GM18867 (cell line): Measurements from ENCODE around the gene BPIFB3.

Source experiments
- ATAC-seq: cut with Tn5 transposase; IDR thresholded peaks from one replicate; pipeline ENCODE4 v1.9.1; 2021; ENCODE audit warnings: mild to moderate bottlenecking, moderate library complexity; ENCODE audit not compliant: unreplicated experiment

Gene BPIFB3

DNA sequence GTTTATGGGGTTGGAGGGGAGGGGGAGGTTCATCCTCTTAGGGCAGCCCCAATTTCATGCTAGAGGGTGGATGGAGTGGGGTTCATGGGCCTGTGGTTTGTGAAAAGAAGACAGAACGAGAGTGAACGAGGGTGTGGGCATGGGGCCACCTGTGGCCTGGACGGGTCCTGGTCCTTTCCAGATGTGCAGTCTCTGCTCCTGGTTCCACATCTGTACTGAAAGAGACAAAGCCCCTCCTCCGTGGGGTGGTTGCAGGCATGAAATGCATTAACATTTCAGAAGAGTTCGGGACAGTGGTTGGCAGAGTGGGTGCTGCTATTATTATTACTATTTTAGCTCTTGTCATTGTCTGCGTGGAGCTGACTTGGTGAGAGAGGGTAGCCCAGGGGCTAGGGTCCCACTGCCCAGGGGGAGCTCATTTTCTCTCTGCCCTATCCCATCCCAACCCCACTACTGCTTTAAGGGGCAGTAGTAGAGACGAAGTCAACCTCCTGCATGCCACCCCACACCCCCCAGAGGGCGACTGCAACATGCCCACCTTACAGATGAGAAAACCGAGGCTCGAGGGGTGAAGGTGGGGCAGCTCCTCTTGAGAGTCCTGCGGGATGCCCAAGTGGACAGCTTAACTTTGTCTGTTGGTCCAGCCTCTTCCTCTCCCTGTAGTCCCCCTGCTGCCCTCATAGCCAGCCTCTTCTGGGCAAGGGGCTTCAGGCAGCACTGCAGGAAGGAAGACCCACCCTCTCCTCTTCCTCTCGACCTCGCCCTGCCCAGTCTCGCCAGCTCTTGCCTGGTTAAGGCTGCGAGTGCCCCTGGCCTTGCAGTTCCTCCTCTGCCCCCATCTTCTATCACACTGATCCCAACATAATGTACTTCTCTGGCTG lies 37.8 kb upstream of the BPIFB3 start:
- no peak for ATAC-seq

- no peak for ATAC-seq
Measured at GRCh38 chr20:33016581-33017109, 37.1 kb upstream of the BPIFB3 start.

- no peak for ATAC-seq
Measured at GRCh38 chr20:33017542-33017941, 36.2 kb upstream of the BPIFB3 start.

GRCh38 chr20:33018169-33018931 lies 35.4 kb upstream of the BPIFB3 start:
- no peak for ATAC-seq

DNA sequence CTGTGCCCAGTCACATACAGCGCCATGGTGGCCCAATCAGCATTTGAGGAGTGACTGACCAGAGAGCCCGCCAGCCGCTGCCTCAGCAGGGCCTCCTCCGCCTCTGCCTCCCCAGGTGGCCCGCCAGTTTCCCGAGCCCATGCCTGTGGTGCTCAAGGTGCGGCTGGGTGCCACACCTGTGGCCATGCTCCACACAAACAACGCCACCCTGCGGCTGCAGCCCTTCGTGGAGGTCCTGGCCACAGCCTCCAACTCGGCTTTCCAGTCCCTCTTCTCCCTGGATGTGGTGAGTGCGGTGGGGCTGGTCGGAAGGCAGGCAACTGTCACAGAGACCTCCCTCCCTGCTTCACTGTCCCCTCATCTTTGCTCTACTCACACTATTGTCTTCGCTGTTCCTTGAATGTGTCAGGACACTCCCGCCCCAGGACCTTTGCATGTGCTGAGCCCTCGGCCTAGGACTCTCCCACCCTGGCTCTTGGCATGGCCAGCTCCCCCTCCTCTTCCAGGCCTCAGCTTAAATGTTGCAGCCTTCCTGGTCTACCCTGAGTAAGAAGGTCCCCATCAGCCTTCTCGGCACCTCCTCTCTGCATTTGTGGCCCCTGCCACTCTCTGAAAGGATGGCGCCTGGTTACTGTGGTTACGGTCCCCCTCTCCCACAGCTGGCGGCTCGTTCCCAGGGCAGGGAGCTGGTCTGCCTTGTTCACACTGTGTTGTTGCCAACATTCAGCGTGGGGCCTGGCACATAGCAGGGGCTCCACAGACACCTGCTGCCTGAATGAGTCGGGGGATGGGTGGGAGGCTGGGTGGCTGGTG lies 34.0 kb upstream of the BPIFB3 start:
- ATAC-seq, result no peak

DNA sequence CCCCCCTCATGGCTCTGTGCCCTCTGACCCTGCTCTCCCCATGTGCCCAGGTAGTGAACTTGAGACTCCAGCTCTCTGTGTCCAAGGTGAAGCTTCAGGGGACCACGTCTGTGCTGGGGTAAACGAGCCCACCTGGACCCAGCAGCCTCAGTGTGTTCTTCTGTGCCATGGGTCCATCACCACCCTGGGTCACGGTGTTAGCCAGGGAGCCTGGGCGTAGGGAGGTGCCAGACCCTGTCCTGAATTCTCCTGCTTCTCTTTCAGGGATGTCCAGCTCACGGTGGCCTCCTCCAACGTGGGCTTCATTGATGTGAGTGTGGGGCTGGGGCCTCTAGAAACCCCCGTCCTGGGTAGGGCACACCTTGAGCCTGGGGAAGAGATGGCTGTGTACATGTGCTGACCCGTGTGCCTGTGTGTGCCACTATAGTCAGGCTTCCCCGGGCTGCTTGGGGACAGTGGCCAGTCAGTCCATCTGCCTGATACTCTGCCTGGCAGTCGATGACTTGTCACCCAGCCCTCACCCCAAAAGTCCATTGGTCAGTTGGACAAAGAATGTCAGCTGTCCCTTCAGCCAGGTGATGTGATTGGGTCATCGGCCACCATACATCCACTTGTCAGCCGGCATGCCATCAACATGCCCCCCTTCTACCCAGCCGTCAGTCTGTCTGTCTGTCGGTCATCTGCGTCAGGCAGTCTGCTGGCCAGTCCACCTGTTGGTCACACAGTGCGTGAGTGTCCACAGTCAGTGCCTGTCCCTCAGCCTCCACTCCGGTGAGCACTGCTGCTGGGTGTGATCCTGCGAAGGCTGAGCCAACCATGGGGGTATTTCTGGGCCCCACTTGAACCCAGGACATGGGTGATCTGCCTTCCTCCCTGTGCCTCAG lies 33.2 kb upstream of the BPIFB3 start:
- ATAC-seq, result no peak

DNA sequence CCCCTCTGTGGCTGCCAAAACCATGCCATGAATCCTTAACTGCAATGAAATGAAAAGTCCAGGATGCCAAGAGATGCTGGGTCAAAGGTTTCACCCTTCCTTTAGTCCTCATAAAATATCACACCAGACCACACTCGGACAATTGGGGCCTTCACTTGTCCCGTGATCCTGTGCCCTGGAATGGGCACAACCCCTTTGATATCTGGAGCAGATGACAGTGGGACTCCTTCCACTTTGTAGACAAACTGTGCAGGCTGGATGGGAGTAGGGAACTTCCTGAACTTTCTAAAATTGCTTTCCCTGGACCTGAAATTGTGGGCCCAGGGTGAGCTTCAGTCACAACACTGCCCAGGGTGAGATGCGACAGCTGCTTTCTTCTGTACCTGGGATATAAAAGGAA lies 31.8 kb upstream of the BPIFB3 start:
- ATAC-seq, result no peak

DNA sequence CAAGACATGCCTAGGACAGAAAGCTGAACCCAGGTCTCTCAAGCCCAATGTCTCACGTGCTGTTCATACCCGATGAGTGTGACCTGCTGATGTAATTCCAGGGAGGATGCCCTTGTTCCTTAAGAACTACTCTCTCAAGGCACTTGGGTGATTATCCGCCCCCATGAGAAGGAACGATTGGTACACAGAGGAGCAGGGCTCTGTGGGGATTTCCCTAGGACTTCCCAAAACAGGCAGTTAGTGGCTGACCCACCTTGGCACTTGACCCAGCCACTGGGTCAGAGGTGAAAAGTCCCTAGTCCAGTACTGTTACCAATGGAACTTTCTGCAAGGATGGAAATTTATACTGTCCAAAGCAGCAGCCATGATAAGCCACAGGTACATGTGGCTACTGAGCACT lies 31.4 kb upstream of the BPIFB3 start:
- ATAC-seq, result no peak

- no peak for ATAC-seq
Measured at GRCh38 chr20:33022694-33023438, 30.8 kb upstream of the BPIFB3 start.

- no peak for ATAC-seq
Measured at GRCh38 chr20:33023439-33024242, 30.1 kb upstream of the BPIFB3 start.

GRCh38 chr20:33024243-33024560 lies 29.5 kb upstream of the BPIFB3 start:
- ATAC-seq, result no peak

DNA sequence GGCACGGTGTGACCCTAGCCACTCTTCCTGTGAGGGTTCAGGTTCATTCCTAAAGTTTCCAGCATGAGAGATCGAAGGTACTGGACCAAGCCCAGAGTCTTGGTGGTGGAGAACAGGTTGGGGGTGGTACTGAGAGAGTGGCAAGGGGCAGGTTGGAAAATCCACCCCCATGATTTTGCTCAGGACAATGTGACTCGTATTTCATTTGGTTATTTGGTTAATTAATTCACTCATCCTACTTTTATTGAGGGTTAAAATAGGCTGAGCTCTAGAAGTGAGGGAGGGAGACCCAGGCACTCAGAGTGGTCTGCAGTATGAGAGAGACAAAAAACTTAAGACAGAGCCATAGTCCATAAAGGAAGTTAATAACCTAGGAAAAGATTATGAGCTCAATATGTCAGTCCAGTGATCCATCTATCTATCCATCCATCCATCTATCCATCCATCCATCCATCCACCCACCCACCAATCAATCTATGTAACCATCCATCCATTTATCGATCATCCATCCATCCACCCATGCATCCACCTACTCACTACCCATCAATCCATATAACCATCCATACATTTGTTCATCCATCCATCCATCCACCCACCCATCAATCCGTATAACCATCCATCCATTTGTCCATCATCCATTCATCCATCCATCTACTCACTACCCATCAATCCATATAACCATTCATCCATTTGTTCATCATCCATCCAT lies 28.9 kb upstream of the BPIFB3 start:
- no peak for ATAC-seq

- ATAC-seq, result no peak
Measured at GRCh38 chr20:33025318-33025876, 28.3 kb upstream of the BPIFB3 start.

DNA sequence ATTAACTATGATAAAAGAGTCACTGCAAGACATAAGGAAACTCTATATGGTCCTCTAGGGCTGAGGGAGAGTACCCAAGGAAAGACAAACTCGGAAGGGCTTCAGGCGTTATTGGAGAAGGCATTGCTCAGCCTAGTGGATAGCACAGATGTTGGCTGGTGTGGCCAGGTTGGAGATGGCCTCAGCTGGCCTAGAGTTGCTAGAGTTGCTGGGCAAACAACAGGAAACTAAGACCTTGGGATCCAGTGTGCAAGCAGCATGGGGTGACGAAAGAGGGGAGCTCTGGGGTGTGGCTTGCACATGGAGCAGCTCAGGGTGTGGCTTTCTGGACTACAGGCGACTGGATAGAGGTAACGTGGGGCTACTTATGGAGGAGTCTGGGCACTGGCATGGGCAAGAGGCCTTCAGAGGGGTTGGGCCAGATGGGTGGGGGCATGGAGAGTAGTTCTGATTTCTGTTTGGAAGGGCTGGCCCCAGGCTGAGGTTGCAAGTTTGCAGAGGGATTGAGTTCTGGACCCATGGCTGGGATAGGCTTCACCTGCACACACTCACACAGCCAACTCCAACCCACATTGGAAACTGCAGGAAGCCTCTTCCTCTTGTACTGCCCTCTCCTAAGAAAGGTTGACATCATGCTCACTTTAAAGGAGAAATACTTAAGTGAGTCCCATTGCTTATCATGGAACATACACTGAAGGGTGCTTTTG lies 27.5 kb upstream of the BPIFB3 start:
- no peak for ATAC-seq

DNA sequence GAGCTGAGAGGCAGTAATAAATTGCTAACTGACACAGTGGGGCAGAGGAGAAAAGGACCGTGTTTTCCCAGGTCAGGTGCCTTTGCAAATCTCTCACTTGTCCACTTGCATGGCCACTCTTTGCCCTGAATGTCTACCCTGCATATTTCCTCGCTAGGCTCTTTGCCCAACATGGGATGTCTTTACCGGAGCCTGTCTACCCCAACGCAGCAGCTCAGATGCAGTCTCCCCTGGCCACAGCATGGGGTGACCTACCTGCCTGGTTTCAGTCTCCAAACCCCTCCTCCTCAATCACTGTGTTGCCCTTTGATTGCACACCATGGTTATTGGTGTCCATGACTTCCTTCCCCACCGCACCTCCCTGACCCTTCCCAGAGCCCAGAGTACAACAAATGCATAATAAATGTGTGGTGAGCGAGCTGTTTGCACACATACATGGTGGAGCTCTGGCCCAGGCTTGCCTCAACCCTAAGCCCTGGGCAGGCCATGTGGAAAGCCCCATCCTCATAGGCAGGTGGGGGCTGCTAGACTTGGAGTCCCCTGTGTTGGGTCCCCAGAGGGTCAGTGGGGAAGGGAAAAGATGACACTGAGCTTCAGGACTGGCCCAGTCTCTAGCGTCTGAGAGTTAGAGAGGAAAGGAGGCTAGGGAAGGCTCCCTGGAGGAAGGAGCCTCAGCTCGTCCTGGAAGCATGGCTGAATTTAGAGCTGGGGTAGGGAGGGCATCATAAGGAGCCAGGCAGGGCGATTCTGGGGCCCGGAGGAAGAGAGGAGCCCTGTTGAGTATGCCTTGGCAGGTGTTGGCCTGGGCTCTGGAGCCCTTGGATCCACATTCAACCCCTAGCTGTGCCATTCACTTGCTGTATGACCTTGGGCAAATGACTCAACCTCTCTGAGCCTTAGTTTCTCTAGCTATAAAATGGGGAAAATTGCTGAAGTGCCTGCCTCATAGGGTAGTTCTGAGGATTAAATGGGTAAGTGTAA lies 26.6 kb upstream of the BPIFB3 start:
- no peak for ATAC-seq
